Measurements from ENCODE around the gene UBL7.

The UBL7 gene

GRCh38 chr15:74414603-74415338, 46.2 kb downstream of the UBL7 start:
- H3K9ac ChIP-seq: no peak overlapping the region
- H3K79me2 ChIP-seq: peaks cover 4% of the 10 kb centered on the region
- no peak overlapping the region for H3K4me3 ChIP-seq (ENCODE audit: low read depth, low read length)
- no peaks in the 10 kb centered on the region for H3K27me3 ChIP-seq (ENCODE audit: control insufficient read depth, insufficient read depth, low read length)
- no peaks in the 10 kb centered on the region for H3K4me1 ChIP-seq
- H3K4me2 ChIP-seq (ENCODE audit: low read length): no peak overlapping the region
- H3K36me3 ChIP-seq (ENCODE audit: control insufficient read depth, insufficient read depth, low read length): no peaks in the 10 kb centered on the region
- H3K27ac ChIP-seq: no peak overlapping the region
- H3K9me3 ChIP-seq (ENCODE audit: control insufficient read depth, low read length): no peaks in the 10 kb centered on the region
- no peak for TF ChIP-seq CTCF (IDR thresholded peaks at IDR 0.05)
- no peak overlapping the region for H2AFZ ChIP-seq

GRCh38 chr15:74414081-74414580, 46.8 kb downstream of the UBL7 start:
- no peaks in the 10 kb centered on the region for H3K27me3 ChIP-seq (ENCODE audit: control insufficient read depth, insufficient read depth, low read length)
- no peaks in the 10 kb centered on the region for H3K9me3 ChIP-seq (ENCODE audit: control insufficient read depth, low read length)
- H3K9ac ChIP-seq: no peak overlapping the region
- H3K4me1 ChIP-seq: no peaks in the 10 kb centered on the region
- H3K79me2 ChIP-seq: no peaks in the 10 kb centered on the region
- H3K4me3 ChIP-seq (ENCODE audit: low read depth, low read length): no peak overlapping the region
- no peak overlapping the region for H2AFZ ChIP-seq
- H3K36me3 ChIP-seq (ENCODE audit: control insufficient read depth, insufficient read depth, low read length): no peaks in the 10 kb centered on the region
- no peak overlapping the region for H3K27ac ChIP-seq
- TF ChIP-seq CTCF (IDR thresholded peaks at IDR 0.05): no peak
- no peak overlapping the region for H3K4me2 ChIP-seq (ENCODE audit: low read length)

GRCh38 chr15:74413350-74414080, 47.4 kb downstream of the UBL7 start:
- H3K79me2 ChIP-seq: no peaks in the 10 kb centered on the region
- H3K36me3 ChIP-seq (ENCODE audit: control insufficient read depth, insufficient read depth, low read length): no peaks in the 10 kb centered on the region
- H3K4me1 ChIP-seq: no peaks in the 10 kb centered on the region
- no peaks in the 10 kb centered on the region for H3K27me3 ChIP-seq (ENCODE audit: control insufficient read depth, insufficient read depth, low read length)
- no peaks in the 10 kb centered on the region for H3K9me3 ChIP-seq (ENCODE audit: control insufficient read depth, low read length)
- no peak overlapping the region for H3K27ac ChIP-seq
- H3K4me2 ChIP-seq (ENCODE audit: low read length): no peak overlapping the region
- no peak overlapping the region for H2AFZ ChIP-seq
- H3K9ac ChIP-seq: no peak overlapping the region
- no peak overlapping the region for H3K4me3 ChIP-seq (ENCODE audit: low read depth, low read length)
- TF ChIP-seq CTCF (IDR thresholded peaks at IDR 0.05): no peak

- Histone ChIP-seq H3K79me2 (no peaks in the 10 kb centered on the region), H3K4me2 (ENCODE audit: low read length) (no peak overlapping the region), H2AFZ (no peak overlapping the region), H3K4me3 (ENCODE audit: low read depth, low read length) (no peak overlapping the region), H3K4me1 (peaks cover 3% of the 10 kb centered on the region), H3K9ac (no peak overlapping the region), H3K27me3 (ENCODE audit: control insufficient read depth, insufficient read depth, low read length) (no peaks in the 10 kb centered on the region), H3K9me3 (ENCODE audit: control insufficient read depth, low read length) (no peaks in the 10 kb centered on the region), H3K36me3 (ENCODE audit: control insufficient read depth, insufficient read depth, low read length) (no peaks in the 10 kb centered on the region), H3K27ac (no peak overlapping the region)
- no peak for TF ChIP-seq CTCF (IDR thresholded peaks at IDR 0.05)
Measured at GRCh38 chr15:74412159-74412558, 48.8 kb downstream of the UBL7 start.

All from parathyroid adenoma (tissue), 2 donors.